PC-9 (cell line): ENCODE results near the gene USP54. TPM values are rescaled to one million over a fixed set of nuclear protein-coding genes. Genes with fewer than 3 reads are reported as not detected.

Experiments used
- BruUV-seq: library from RNA; stranded (reverse); fragments of 400-500 nt; replicated peaks from 2 replicates; lab custom pipeline; 2021; lab: Mats Ljungman, UMichigan
- CTCF ChIA-PET: fragments of 300-600 bp; sonication (Branson Sonifier 250); formaldehyde crosslinking; loops from one replicate; lab custom pipeline; 2022; ENCODE audit warnings: antibody characterized with exemption; lab: Charles Lee
- POLR2A ChIA-PET: fragments of 300-600 bp; sonication (Branson Sonifier 250); formaldehyde crosslinking; loops from one replicate; lab custom pipeline; 2022; ENCODE audit warnings: antibody characterized with exemption; ENCODE audit not compliant: unreplicated experiment; lab: Charles Lee
- DNase-seq, 2 experiments: peaks; one replicate each; pipeline versions ENCODE4 v3.0.0 to v3.0.0-alpha.2; 2015 to 2022; ENCODE audit warnings: mixed read lengths in 1 of 2
- H2AFZ ChIP-seq: fragments of 200-600 bp; sonication (generic); 2 replicates; pipeline ENCODE4 v1.8.1; 2017; ENCODE audit warnings: antibody characterized with exemption
- H3F3A ChIP-seq: fragments of 200-600 bp; sonication (generic); 2 replicates; pipeline ENCODE4 v1.8.1; 2017; ENCODE audit warnings: antibody characterized with exemption, mild to moderate bottlenecking, low read depth; ENCODE audit not compliant: insufficient read depth
- H3K27ac ChIP-seq: fragments of 200-600 bp; sonication (generic); 2 replicates; pipeline ENCODE4 v1.6.1; 2016; ENCODE audit warnings: mixed run types
- H3K27me3 ChIP-seq: fragments of 200-600 bp; sonication (generic); 2 replicates; pipeline ENCODE4 v1.6.1; 2016; ENCODE audit warnings: low read depth, mixed run types; ENCODE audit not compliant: insufficient read depth
- H3K36me3 ChIP-seq: fragments of 200-600 bp; sonication (generic); 2 replicates; pipeline ENCODE4 v1.6.1; 2016; ENCODE audit warnings: low read depth, mixed run types
- H3K4me1 ChIP-seq: fragments of 200-600 bp; sonication (generic); replicated peaks from 2 replicates; pipeline ENCODE4 v1.6.1; 2016; ENCODE audit warnings: mixed run types; ENCODE audit not compliant: insufficient read depth
- H3K4me2 ChIP-seq: fragments of 200-600 bp; sonication (generic); 2 replicates; pipeline ENCODE4 v1.6.1; 2017; ENCODE audit warnings: mixed run types
- H3K4me3 ChIP-seq: fragments of 200-600 bp; sonication (generic); 2 replicates; pipeline ENCODE4 v1.6.1; 2016; ENCODE audit warnings: mixed run types
- H3K79me2 ChIP-seq: fragments of 200-600 bp; sonication (generic); 2 replicates; pipeline ENCODE4 v1.6.1; 2017; ENCODE audit warnings: low read depth, mixed run types
- H3K9me2 ChIP-seq: fragments of 200-600 bp; sonication (generic); 2 replicates; pipeline ENCODE4 v1.8.1; 2017; ENCODE audit warnings: mild to moderate bottlenecking; ENCODE audit not compliant: insufficient read depth
- H3K9me3 ChIP-seq: fragments of 200-600 bp; sonication (generic); 2 replicates; pipeline ENCODE4 v1.8.1; 2016; ENCODE audit warnings: low read depth; ENCODE audit not compliant: insufficient read depth
- H4K20me1 ChIP-seq: fragments of 200-600 bp; sonication (generic); 2 replicates; pipeline ENCODE4 v1.8.1; 2017; ENCODE audit not compliant: insufficient read depth
- EZH2 ChIP-seq: fragments of 200-600 bp; sonication (generic); IDR thresholded peaks from 2 replicates; pipeline ENCODE4 v1.8.0; 2017; ENCODE audit warnings: antibody characterized with exemption, low read depth
- intact Hi-C: fragments of 100-400 bp; cut with micrococcal nuclease; formaldehyde crosslinking; loops from one replicate; pipeline ENCODE4 v1.10.0; 2022; ENCODE audit not compliant: unreplicated experiment
- total RNA-seq: library from RNA; stranded (reverse); gene quantifications from 2 replicates; pipeline ENCODE4 v1.2.3, GENCODE V29; 2021
- TF ChIP-seq, protein P1 (sequence below): fragments of 200-600 bp; sonication (generic); conservative IDR thresholded peaks from 2 replicates; pipeline ENCODE4 v1.6.1; 2017; ENCODE audit warnings: mixed run types, antibody characterized with exemption, mild to moderate bottlenecking, moderate library complexity

USP54 gene
- total RNA-seq, 1 experiment from 2014 or later: 52.4 TPM

DNA sequence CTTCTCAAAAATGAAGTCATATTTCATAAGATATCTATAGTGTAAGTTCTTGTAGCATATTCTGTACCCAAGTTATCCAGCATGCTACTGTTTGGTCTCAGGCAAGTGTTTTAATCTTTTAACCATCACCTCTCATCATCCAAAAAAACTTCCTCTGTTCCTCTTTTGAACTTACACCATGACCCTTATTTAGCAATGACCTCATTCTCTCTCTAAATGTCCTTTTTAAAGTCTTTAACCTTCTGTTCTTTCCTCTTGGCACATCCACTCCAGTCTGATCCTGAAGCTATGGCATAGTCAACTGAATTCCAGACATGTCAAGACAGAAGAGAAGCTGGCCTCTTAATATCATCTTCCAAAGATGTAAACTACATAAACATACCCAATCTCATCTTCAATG lies 121.6 kb downstream of the USP54 start:
- no peak overlapping the region for H2AFZ ChIP-seq
- POLR2A ChIA-PET: interaction anchor here (0.6 kb wide), 1 partner anchor 22 kb away, joined by 3 read pairs; no protein-coding TSS in a partner anchor
- H3K27me3 ChIP-seq: no peaks in the 10 kb centered on the region
- TF ChIP-seq EZH2: no peak
- TF ChIP-seq, protein P1, sequence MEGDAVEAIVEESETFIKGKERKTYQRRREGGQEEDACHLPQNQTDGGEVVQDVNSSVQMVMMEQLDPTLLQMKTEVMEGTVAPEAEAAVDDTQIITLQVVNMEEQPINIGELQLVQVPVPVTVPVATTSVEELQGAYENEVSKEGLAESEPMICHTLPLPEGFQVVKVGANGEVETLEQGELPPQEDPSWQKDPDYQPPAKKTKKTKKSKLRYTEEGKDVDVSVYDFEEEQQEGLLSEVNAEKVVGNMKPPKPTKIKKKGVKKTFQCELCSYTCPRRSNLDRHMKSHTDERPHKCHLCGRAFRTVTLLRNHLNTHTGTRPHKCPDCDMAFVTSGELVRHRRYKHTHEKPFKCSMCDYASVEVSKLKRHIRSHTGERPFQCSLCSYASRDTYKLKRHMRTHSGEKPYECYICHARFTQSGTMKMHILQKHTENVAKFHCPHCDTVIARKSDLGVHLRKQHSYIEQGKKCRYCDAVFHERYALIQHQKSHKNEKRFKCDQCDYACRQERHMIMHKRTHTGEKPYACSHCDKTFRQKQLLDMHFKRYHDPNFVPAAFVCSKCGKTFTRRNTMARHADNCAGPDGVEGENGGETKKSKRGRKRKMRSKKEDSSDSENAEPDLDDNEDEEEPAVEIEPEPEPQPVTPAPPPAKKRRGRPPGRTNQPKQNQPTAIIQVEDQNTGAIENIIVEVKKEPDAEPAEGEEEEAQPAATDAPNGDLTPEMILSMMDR: no peak
- DNase-seq: no peak
- no peaks in the 10 kb centered on the region for H3K9me3 ChIP-seq
- H3K9me2 ChIP-seq: no peaks in the 10 kb centered on the region
- no peak overlapping the region for H3K4me2 ChIP-seq
- intact Hi-C loops: no loop called here
- H3K27ac ChIP-seq: no peak overlapping the region
- CTCF ChIA-PET: no interaction called here
- no peaks in the 10 kb centered on the region for H3F3A ChIP-seq
- H4K20me1 ChIP-seq: no peaks in the 10 kb centered on the region
- no peaks in the 10 kb centered on the region for H3K4me1 ChIP-seq
- H3K36me3 ChIP-seq: peaks cover 22% of the 10 kb centered on the region; the same call in 1 of the 2 replicates
- no peak overlapping the region for H3K4me3 ChIP-seq
- H3K79me2 ChIP-seq: no peaks in the 10 kb centered on the region
- no TSS peak for BruUV-seq

- no TSS peak for BruUV-seq
- Histone ChIP-seq H3K4me3 (no peak overlapping the region), H4K20me1 (no peaks in the 10 kb centered on the region), H3K79me2 (no peaks in the 10 kb centered on the region), H3K4me1 (no peaks in the 10 kb centered on the region), H2AFZ (no peak overlapping the region), H3K36me3 (peaks cover 26% of the 10 kb centered on the region; the same call in 1 of the 2 replicates), H3K4me2 (no peak overlapping the region), H3K27ac (no peak overlapping the region), H3F3A (no peaks in the 10 kb centered on the region), H3K27me3 (no peaks in the 10 kb centered on the region), H3K9me2 (no peaks in the 10 kb centered on the region), H3K9me3 (no peaks in the 10 kb centered on the region)
- intact Hi-C loops: no loop called here
- ChIA-PET CTCF (interaction anchor here (0.6 kb wide), 1 partner anchor 148 kb away, joined by 3 read pairs; no protein-coding TSS in a partner anchor), POLR2A (no interaction called here)
- no peak for DNase-seq
- TF ChIP-seq, protein P1: no peak
- no peak for TF ChIP-seq EZH2
Observed at GRCh38 chr10:73467206-73467605, 123.9 kb downstream of the USP54 start.

GRCh38 chr10:73465978-73466726 lies 125.0 kb downstream of the USP54 start:
- intact Hi-C loops: no loop called here
- Histone ChIP-seq H3F3A (no peaks in the 10 kb centered on the region), H3K36me3 (peaks cover 24% of the 10 kb centered on the region; the same call in 1 of the 2 replicates), H3K4me3 (no peak overlapping the region), H3K4me2 (no peak overlapping the region), H3K9me3 (no peaks in the 10 kb centered on the region), H3K27me3 (no peaks in the 10 kb centered on the region), H3K27ac (no peak overlapping the region), H4K20me1 (no peaks in the 10 kb centered on the region), H2AFZ (no peak overlapping the region), H3K4me1 (no peaks in the 10 kb centered on the region), H3K9me2 (no peaks in the 10 kb centered on the region), H3K79me2 (no peaks in the 10 kb centered on the region)
- TF ChIP-seq EZH2: no peak
- TF ChIP-seq, protein P1: no peak
- POLR2A ChIA-PET: interaction anchor here (0.6 kb wide), 1 partner anchor 12 kb away, joined by 3 read pairs; no protein-coding TSS in a partner anchor
- BruUV-seq: no TSS peak
- no peak for DNase-seq
- CTCF ChIA-PET: no interaction called here
